ENCODE measurements around the gene RPS26.
"Not testable (repeated sequence)": the region's sequence is repeated elsewhere in the genome, so short reads cannot be mapped to it uniquely, and the experiment has no call there.

The RPS26 gene

GRCh38 chr12:55997535-55997859 lies 44.2 kb upstream of the RPS26 start:
- peaks cover 26% of the 10 kb centered on the region for H3K4me1 Mint-ChIP-seq

GRCh38 chr12:55999522-55999921 lies 42.2 kb upstream of the RPS26 start:
- H3K9me3 Mint-ChIP-seq; H3K27me3 Mint-ChIP-seq (ENCODE audit: low read depth, poor library complexity); DNase-seq: not testable (repeated sequence)
- Mint-ChIP-seq H3K4me3 (peak overlapping the region; percentile 58), H3K4me1 (peaks cover 39% of the 10 kb centered on the region), H3K27ac (peak overlapping the region; percentile 51), H3K36me3 (ENCODE audit: low read depth) (peaks cover 40% of the 10 kb centered on the region)

More at GRCh38 chr12:55997535-55997859, 44.2 kb upstream of the RPS26 start:
- DNase-seq: no peak
- Mint-ChIP-seq H3K27me3 (ENCODE audit: low read depth, poor library complexity) (no peaks in the 10 kb centered on the region), H3K36me3 (ENCODE audit: low read depth) (peaks cover 36% of the 10 kb centered on the region), H3K9me3 (no peaks in the 10 kb centered on the region), H3K4me3 (peak overlapping the region; percentile 97), H3K27ac (peak overlapping the region; percentile 93)
- TF ChIP-seq CTCF (IDR thresholded peaks at IDR 0.05): no peak

- H3K27me3 Mint-ChIP-seq (ENCODE audit: low read depth, poor library complexity); H3K4me3 Mint-ChIP-seq; H3K9me3 Mint-ChIP-seq; DNase-seq; H3K27ac Mint-ChIP-seq: not testable (repeated sequence)
- peaks cover 46% of the 10 kb centered on the region for H3K36me3 Mint-ChIP-seq (ENCODE audit: low read depth)
- peaks cover 39% of the 10 kb centered on the region for H3K4me1 Mint-ChIP-seq
Observed at GRCh38 chr12:55999999-56000540, 41.6 kb upstream of the RPS26 start.

GRCh38 chr12:56001487-56002100 lies 40.1 kb upstream of the RPS26 start:
- DNase-seq: no peak
- peak overlapping the region; percentile 40 for H3K27ac Mint-ChIP-seq
- H3K9me3 Mint-ChIP-seq: no peaks in the 10 kb centered on the region
- peaks cover 45% of the 10 kb centered on the region for H3K4me1 Mint-ChIP-seq
- no peak overlapping the region for H3K4me3 Mint-ChIP-seq
- no peaks in the 10 kb centered on the region for H3K27me3 Mint-ChIP-seq (ENCODE audit: low read depth, poor library complexity)
- TF ChIP-seq CTCF (IDR thresholded peaks at IDR 0.05): no peak
- peaks cover 56% of the 10 kb centered on the region for H3K36me3 Mint-ChIP-seq (ENCODE audit: low read depth)

GRCh38 chr12:56003376-56003775 lies 38.3 kb upstream of the RPS26 start:
- H3K27me3 Mint-ChIP-seq (ENCODE audit: low read depth, poor library complexity); H3K9me3 Mint-ChIP-seq; DNase-seq; H3K4me3 Mint-ChIP-seq: not testable (repeated sequence)
- Mint-ChIP-seq H3K4me1 (peaks cover 48% of the 10 kb centered on the region), H3K27ac (peak overlapping the region; percentile 66), H3K36me3 (ENCODE audit: low read depth) (peaks cover 60% of the 10 kb centered on the region)

- H3K9me3 Mint-ChIP-seq: no peaks in the 10 kb centered on the region
- H3K4me1 Mint-ChIP-seq: peaks cover 51% of the 10 kb centered on the region
- no peak for DNase-seq
- no peak for TF ChIP-seq CTCF (IDR thresholded peaks at IDR 0.05)
- H3K27me3 Mint-ChIP-seq (ENCODE audit: low read depth, poor library complexity): no peaks in the 10 kb centered on the region
- peak overlapping the region; percentile 56 for H3K27ac Mint-ChIP-seq
- no peak overlapping the region for H3K4me3 Mint-ChIP-seq
- peaks cover 55% of the 10 kb centered on the region for H3K36me3 Mint-ChIP-seq (ENCODE audit: low read depth)
Observed at GRCh38 chr12:56004211-56004610, 37.5 kb upstream of the RPS26 start.

- peaks cover 3% of the 10 kb centered on the region for H3K27me3 Mint-ChIP-seq (ENCODE audit: low read depth, poor library complexity)
- H3K4me1 Mint-ChIP-seq: peaks cover 70% of the 10 kb centered on the region
- H3K36me3 Mint-ChIP-seq (ENCODE audit: low read depth): peaks cover 50% of the 10 kb centered on the region
Observed at GRCh38 chr12:56007564-56008559, 33.9 kb upstream of the RPS26 start.

More at GRCh38 chr12:56007564-56008559, 33.9 kb upstream of the RPS26 start:
- peak overlapping the region; percentile 90 for H3K4me3 Mint-ChIP-seq
- no peak for TF ChIP-seq CTCF (IDR thresholded peaks at IDR 0.05)
- H3K27ac Mint-ChIP-seq: peak overlapping the region; percentile 99
- no peaks in the 10 kb centered on the region for H3K9me3 Mint-ChIP-seq
- DNase-seq: peak; percentile 92

Data from nephron progenitor cell (in vitro differentiated cells).